GM18951 (cell line): ENCODE data around the gene ATXN7.

Experiments used
- POLR2A ChIP-seq: IDR thresholded peaks from 4 replicates; pipeline ENCODE4 v1.6.1; 2011; ENCODE audit warnings: mild to moderate bottlenecking; ENCODE audit not compliant: insufficient read length, insufficient read depth; ENCODE audit errors: extremely low read depth
- in situ Hi-C: fragments of 300-500 bp; cut with MboI; formaldehyde crosslinking; loops from one replicate; pipeline ENCODE4 v1.12.0; 2022; ENCODE audit warnings: low sequenced_read_pairs, mixed read lengths, inconsistent platforms; ENCODE audit not compliant: unreplicated experiment

ATXN7 gene

DNA sequence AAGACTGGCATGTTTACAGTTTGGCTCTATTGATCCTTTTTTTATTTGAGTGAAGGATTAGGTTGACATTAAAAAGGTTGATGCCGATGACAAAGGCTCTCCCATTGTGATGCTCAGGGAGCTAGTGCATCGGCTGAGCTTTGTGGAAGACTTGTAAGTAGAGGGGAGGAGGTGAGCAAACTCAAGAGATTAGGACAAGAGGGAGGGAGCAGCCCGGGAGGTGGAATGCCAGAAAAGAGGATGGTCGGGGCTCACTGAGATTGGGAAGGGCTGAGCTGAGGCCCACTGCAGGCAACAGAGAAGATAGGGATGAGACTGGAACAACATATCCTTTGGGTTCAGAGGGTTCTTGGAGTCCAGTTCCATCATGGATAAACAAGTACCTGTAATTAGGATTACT is 186.2 kb downstream of the ATXN7 start:
- in situ Hi-C loops: loop anchor here (25.0 kb wide), 1 partner anchor 337 kb away; no protein-coding TSS in a partner anchor
- no peak for TF ChIP-seq POLR2A
